Activated CD4-positive, alpha-beta T cell treated with anti-CD3 and anti-CD28 coated beads, Interleukin-2, Interleukin-4, amounts not matched to agents 100 ng/mL and 50 ng/mL, durations not matched to agents 16 hours and 8 hours (primary cell): ENCODE data around the gene KLHL2.

Source experiments
- DNase-seq: peaks from one replicate; pipeline ENCODE4 v3.0.0-alpha.2; 2020; ENCODE audit warnings: low spot score

The KLHL2 gene

GRCh38 chr4:165288639-165289422 lies 81.5 kb downstream of the KLHL2 start:
- DNase-seq: no peak

GRCh38 chr4:165289423-165289785 lies 82.0 kb downstream of the KLHL2 start:
- no peak for DNase-seq

- DNase-seq: no peak
Measured at GRCh38 chr4:165293061-165293460, 85.7 kb downstream of the KLHL2 start.

- no peak for DNase-seq
Measured at GRCh38 chr4:165293927-165294649, 86.7 kb downstream of the KLHL2 start.

GRCh38 chr4:165294907-165295306 lies 87.5 kb downstream of the KLHL2 start:
- DNase-seq: no peak

GRCh38 chr4:165297626-165298025 lies 90.3 kb downstream of the KLHL2 start:
- DNase-seq: no peak

- DNase-seq: no peak
Measured at GRCh38 chr4:165299399-165300060, 92.2 kb downstream of the KLHL2 start.

GRCh38 chr4:165301833-165302232 lies 94.5 kb downstream of the KLHL2 start:
- DNase-seq: no peak

- DNase-seq: no peak
Measured at GRCh38 chr4:165302658-165303057, 95.3 kb downstream of the KLHL2 start.

- DNase-seq: no peak
Measured at GRCh38 chr4:165308166-165308565, 100.8 kb downstream of the KLHL2 start.

GRCh38 chr4:165308606-165309005 lies 101.2 kb downstream of the KLHL2 start:
- DNase-seq: no peak

GRCh38 chr4:165309456-165309855 lies 102.1 kb downstream of the KLHL2 start:
- no peak for DNase-seq

- no peak for DNase-seq
Measured at GRCh38 chr4:165312506-165312905, 105.1 kb downstream of the KLHL2 start.

GRCh38 chr4:165319030-165319429 lies 111.7 kb downstream of the KLHL2 start:
- no peak for DNase-seq

- DNase-seq: no peak
Measured at GRCh38 chr4:165319509-165319908, 112.1 kb downstream of the KLHL2 start.

GRCh38 chr4:165324236-165324917 lies 117.0 kb downstream of the KLHL2 start:
- DNase-seq: no peak

- no peak for DNase-seq
Measured at GRCh38 chr4:165324918-165325304, 117.5 kb downstream of the KLHL2 start.

- DNase-seq: peak; percentile 30
Measured at GRCh38 chr4:165325732-165326512, 118.6 kb downstream of the KLHL2 start.

- peak; percentile 23 for DNase-seq
Measured at GRCh38 chr4:165326831-165327210, 119.5 kb downstream of the KLHL2 start.

GRCh38 chr4:165327211-165328100 lies 120.1 kb downstream of the KLHL2 start, which contains the start of gene MSMO1:
TSS of gene MSMO1 (plus strand) at chr4:165327669. CDS start at chr4:165333371, 5,702 bp downstream.
- peak; percentile 99 for DNase-seq

GRCh38 chr4:165328101-165328425 lies 120.7 kb downstream of the KLHL2 start:
- DNase-seq: no peak
